Peyer's patch (tissue), 4 donors: Measurements from ENCODE around the gene RNF220.

Experiments used
- POLR2A ChIP-seq, 2 donors: fragments of 450-650 bp; IDR thresholded peaks; one replicate each; pipeline ENCODE4 v1.5.1; 2017; ENCODE audit warnings: antibody characterized with exemption in 2 of 2, mild to moderate bottlenecking in 2 of 2, moderate library complexity in 2 of 2
- TF ChIP-seq, protein P1 (sequence below), 6 experiments: fragments of 450-650 bp in 4 of 6; fragments of 200-600 bp in 2 of 6; sonication (generic) in 1 of 6; IDR thresholded peaks; one replicate each; pipeline ENCODE4 v1.5.1; 2017 to 2019; ENCODE audit warnings: antibody characterized with exemption in 6 of 6, mild to moderate bottlenecking in 3 of 6, moderate library complexity in 1 of 6

DNA sequence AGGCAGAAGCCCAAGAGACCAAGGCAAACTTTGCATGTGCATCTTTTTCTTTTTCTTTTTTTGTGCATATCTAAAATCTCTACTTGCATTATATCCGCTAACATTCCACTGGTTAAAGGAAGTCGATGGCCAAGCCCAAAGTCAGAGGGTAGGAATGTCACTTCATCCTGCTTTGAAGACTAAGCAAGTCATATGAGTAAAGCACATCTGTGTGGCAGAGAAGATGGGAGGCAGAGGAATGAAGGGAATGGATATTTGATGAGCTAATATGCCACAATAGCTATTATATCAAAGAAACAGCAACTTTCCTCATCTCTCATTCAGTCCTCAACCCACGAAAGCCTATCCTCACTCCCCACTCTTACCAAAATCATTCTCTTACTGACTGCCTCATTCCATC is 59.3 kb downstream of the RNF220 start:
- TF ChIP-seq, protein P1, sequence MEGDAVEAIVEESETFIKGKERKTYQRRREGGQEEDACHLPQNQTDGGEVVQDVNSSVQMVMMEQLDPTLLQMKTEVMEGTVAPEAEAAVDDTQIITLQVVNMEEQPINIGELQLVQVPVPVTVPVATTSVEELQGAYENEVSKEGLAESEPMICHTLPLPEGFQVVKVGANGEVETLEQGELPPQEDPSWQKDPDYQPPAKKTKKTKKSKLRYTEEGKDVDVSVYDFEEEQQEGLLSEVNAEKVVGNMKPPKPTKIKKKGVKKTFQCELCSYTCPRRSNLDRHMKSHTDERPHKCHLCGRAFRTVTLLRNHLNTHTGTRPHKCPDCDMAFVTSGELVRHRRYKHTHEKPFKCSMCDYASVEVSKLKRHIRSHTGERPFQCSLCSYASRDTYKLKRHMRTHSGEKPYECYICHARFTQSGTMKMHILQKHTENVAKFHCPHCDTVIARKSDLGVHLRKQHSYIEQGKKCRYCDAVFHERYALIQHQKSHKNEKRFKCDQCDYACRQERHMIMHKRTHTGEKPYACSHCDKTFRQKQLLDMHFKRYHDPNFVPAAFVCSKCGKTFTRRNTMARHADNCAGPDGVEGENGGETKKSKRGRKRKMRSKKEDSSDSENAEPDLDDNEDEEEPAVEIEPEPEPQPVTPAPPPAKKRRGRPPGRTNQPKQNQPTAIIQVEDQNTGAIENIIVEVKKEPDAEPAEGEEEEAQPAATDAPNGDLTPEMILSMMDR (IDR thresholded peaks at IDR 0.05): no peak
- TF ChIP-seq POLR2A (IDR thresholded peaks at IDR 0.05): no peak
